GM21619 (cell line): ENCODE results near the gene NTSR1.

Experiments
- ATAC-seq: cut with Tn5 transposase; IDR thresholded peaks from one replicate; pipeline ENCODE4 v1.9.1; 2021; ENCODE audit not compliant: unreplicated experiment

The NTSR1 gene

DNA sequence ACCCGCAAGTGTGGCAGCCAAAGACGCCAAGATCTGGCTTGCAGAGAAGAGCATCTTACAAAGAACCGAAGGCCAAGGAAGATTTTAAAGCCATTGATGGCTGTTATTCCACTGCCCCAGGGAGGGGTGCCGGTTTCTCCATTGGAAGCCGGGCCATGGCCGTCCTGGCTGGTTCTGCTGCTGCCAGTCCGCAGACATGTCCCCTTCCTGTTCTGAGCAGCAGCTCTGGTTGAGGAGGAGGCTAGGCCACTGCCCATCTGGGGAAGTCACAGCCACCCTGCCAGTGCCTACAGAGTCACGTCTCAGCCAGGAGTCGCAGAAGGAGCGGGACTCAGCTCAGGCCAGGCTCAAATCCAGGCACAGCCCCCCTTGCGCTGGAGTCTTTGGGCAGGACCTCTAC lies 45.0 kb downstream of the NTSR1 start:
- ATAC-seq: no peak

DNA sequence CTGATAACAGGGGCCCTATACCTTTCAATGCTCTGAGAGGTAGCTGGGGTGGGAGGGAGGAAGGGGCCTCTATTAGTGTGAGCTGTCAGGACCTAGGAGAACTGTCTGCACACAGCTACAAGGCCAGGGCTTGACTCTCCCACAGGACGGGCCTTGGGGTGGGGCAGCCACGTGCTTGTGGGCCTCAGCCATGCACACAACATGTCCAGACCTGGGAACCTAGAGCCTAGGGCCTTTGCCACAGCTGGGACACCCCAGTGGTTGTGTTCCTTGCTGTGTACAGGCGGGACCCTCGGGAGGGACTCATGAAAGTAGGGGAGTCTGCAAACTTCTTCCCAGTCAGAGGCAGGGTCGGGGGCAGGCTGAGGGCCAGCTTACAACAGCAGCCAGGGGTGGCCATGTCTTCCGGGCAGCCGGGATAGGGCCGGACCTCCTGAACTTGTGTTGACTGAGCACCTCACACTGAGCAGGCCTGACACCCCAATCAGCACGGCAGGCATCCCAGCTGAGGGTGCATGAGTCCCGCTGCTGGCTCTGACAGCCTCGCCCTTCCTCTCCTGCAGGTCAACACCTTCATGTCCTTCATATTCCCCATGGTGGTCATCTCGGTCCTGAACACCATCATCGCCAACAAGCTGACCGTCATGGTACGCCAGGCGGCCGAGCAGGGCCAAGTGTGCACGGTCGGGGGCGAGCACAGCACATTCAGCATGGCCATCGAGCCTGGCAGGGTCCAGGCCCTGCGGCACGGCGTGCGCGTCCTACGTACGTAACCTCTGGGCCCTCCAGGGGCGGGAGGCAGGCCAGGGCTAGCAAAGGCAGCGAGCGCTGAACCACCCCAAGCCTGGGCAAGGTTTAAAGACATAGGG lies 45.7 kb downstream of the NTSR1 start:
- ATAC-seq: no peak

DNA sequence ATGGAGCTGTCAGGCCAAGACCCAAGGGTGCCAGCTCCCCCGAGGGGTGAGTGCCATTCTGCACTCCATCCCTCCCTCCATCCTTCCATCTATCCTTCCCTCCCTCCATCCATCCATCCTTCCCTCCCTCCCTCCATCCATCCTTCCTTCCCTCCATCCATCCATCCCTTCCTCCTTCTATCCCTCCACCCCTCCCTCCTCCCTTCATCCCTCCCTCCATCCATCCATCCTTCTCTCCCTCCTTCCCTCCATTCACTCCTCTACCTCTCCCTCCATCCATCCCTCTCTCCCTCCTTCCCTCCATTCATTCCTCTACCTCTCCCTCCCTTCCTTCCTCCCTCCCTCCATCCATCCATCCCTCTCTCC lies 46.3 kb downstream of the NTSR1 start:
- ATAC-seq: no peak

DNA sequence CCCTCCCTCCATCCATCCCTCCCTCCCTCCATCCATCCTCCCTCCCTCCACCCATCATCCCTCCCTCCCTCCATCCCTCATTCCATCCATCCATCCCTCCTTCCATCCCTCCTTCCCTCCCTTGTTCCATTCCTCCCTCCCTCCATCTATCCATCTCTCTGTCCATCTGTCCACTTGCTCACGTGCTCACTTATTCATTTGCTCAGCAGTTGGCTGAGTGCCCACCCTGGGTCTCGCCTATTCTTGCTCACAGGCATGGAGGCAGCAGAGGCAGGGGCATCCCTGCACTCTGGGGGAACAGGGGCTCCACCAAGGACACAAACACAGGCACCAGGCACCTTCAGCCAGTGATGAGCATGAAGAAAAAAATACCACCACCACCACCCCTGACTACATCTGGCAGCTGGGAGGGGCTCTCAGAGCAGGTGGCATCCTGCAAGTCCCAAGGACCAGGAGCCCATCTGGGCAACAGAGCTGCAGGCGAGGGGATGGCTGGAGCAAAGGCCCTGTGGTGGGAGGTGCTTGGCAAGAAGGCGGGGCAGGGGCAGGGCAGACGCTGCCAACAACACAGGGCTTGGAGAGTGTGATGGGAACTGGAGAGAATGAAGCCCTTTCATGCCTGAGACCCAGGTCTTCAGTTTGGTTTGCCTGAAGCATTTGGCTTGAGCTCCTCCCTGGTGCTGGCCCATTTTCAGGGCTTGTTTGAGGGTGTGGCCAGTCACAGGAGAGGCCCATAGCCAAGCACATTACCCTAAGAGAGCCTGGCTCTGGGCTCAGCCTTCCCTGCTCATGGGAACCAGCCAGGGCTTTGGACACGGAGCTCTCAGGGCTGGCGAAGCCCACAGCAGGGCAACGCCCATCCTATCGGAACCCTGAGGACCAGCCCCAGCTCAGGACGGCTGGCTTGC lies 47.4 kb downstream of the NTSR1 start:
- ATAC-seq: no peak

DNA sequence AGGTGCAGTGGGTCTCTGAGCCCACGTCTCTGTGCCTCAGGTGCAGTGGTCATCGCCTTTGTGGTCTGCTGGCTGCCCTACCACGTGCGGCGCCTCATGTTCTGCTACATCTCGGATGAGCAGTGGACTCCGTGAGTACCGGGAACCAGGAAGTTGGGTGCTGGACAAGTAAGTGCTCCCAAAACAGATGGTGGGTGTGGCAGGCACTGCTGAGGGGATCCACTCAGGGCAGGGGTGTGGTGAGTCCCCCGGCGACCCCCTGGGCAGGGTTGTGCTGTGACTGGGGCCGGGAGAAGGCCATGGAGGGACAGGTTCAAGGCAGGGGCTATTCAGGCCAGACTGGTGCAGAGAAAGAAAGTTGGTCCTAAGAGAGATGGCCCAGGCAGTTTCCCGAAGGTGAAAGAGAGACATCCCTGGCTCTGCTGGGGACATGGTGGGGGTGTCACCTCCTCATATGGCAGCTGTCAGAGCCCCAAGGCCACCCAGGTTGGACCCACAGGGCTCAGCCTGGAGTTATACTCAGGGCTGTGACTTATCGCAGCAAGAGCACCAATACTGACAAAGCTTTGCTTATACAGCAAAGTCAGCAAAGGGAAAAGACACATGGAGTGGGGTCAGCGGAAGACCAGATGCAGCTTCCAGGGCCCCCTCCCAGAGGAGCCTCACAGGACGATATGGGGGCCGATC lies 49.7 kb downstream of the NTSR1 start:
- no peak for ATAC-seq

DNA sequence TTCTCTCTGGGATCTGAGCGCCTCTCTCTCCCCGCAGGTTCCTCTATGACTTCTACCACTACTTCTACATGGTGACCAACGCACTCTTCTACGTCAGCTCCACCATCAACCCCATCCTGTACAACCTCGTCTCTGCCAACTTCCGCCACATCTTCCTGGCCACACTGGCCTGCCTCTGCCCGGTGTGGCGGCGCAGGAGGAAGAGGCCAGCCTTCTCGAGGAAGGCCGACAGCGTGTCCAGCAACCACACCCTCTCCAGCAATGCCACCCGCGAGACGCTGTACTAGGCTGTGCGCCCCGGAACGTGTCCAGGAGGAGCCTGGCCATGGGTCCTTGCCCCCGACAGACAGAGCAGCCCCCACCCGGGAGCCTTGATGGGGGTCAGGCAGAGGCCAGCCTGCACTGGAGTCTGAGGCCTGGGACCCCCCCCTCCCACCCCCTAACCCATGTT lies 51.4 kb downstream of the NTSR1 start:
- no peak for ATAC-seq

DNA sequence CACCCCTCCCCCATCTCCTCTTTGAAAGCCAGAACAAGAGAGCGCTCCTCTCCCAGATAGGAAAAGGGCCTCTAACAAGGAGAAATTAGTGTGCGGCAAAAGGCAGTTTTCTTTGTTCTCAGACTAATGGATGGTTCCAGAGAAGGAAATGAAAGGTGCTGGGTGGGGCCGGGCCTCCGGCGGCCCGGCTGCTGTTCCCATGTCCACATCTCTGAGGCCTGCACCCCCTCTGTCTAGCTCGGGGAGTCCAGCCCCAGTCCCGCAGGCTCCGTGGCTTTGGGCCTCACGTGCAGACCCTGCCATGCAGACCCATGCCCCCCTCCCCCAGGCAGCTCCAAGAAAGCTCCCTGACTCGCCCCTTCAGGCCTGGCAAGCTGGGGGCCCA lies 51.8 kb downstream of the NTSR1 start:
- no peak for ATAC-seq

DNA sequence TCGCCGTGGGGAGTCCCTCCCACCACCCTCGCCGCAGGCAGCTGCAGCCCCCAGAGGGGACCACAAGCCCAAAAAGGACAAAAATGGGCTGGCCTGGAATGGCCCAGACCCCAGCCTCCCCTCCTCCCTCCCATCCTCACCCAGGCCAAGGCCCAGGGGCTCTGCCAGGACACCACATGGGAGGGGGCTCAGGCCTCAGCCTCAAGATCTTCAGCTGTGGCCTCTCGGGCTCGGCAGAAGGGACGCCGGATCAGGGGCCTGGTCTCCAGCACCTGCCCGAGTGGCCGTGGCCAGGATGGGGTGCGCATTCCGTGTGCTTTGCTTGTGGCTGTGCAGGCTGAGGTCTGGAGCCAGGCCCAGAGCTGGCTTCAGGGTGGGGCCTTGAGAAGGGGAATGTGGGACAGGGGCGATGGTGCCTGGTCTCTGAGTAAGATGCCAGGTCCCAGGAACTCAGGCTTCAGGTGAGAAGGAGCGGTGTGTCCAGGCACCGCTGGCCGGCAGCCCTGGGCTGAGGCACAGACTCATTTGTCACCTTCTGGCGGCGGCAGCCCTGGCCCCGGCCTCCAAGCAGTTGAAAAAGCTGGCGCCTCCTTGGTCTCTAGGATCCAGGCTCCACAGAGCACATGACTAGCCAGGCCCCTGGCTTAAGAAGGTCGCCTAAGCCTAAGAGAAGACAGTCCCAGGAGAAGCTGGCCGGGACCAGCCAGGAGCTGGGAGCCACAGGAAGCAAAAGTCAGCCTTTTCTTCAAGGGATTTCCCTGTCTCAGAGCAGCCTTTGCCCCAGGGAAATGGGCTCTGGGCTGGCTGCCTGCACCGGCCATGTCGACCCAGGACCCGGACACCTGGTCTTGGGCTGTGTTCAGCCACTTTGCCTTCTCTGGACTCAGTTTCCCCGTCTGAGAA lies 52.5 kb downstream of the NTSR1 start:
- no peak for ATAC-seq

DNA sequence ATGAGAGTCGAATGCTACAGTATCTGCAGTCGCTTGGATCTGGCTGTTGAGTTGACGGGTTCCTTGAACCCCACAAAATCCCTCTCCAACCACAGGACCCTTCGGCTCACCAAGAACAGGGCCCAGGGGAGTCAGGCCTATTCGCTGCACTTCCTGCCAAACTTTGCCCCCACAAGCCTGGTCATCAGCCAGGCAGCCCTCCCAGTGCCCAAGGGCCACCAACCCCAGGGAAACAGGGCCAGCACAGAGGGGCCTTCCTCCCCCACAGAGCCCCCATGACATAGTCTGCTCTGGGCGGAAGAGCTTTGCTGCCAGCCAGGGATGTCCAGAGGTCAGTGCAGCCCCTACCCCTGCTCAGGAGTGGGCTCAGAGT lies 53.1 kb downstream of the NTSR1 start:
- no peak for ATAC-seq

DNA sequence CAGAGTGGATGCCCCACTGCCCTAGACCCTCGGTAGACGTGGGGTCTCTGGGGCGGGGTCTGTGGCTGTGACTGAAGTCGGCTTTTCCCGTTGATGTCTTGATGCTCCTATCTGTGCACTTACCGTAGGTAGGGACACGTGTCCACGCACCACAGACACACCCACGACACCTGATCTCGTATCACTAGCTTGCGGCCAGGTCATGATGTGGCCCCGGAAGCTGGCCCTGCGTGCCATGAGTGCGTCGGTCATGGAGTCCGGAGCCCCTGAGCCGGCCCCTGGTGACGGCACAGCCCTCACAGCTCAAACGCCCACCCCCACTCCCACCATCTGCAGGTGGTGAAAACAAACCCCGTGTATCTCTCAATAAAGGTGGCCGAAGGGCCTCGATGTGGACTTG lies 53.7 kb downstream of the NTSR1 start:
- no peak for ATAC-seq

DNA sequence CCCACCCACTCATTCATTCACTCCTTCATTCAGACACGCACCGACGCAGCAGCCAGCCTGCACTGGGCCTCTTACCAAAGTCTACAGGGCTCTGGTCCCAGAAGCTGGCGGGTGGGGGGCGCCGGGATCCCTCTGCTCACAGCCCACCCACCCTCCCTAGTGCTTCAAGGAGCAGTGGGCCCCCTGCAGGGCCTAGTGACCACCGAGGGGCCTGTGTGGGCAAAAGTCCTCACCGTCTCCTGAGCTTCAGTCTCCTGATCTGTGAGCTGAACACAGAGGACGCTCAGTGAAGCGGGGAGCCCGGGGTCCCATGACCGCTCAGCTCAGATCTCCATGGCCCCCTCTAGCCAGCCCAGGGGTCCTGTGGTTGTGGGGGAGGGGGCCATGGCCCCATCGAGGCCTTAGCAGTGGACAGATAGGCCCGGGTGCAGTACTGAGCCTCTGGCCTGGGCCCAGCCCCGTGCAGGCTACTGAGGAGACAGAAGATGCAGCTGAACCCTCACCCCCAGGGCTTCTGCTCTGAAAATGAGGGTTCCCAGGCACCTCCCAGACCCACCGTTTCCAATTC lies 54.2 kb downstream of the NTSR1 start:
- ATAC-seq: no peak

DNA sequence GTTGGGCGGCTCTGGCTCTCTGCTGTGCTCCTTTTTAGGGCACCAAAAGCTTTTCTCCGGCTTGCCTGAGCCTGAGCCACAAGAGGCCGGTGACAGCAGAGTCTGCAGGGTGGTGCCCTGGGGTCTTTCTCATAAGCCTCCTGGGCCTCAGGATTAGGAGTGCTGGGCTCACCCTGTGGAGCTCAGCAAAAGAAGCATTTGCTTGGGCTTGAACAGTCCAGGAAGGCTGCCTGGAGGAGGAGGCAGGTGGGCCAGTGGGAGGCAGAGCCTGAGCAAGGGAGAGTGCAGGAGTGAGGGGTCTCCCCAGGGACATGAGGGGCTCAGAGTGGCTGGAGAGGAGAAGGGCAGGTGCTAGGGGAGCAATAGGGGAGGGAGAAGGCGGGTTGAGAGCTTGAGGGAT lies 54.8 kb downstream of the NTSR1 start:
- no peak for ATAC-seq

DNA sequence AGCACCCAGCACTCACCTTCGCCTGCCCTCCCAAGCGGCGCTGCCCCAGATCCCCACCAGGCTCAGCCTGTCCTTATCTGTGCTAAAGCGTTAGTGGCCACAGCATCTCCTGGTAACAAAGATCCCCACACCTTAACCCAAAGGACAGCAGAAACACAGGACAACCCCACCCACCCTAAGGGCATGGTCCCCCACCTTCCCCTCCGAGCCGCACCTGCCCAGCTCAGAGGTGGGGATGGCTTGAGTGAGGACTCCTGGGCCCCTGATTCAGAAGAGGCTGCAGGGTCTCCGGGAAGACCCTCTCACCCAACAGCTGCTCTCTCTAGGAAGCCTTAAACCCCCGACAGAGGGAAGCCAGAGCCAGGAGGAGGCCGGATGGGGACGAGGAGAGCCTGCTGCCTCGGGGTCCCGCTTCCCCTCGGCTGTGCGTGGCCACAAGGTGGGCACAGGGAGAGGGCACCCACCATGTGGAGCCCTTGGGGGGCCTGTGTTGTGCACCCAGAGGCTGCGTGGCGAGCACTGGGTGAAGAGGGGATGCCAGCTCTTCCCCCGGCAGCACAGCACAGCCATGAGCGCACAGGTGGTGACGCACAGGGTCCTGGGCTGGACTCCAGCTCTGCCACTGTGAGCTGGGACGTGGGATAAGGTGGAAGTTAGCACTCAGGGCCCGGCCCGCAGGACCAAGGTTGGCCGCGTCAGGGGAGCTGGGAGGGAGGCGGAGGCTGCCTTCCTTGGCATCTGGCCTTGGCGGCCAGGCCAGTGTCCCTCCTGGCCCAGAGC lies 55.7 kb downstream of the NTSR1 start:
- no peak for ATAC-seq

DNA sequence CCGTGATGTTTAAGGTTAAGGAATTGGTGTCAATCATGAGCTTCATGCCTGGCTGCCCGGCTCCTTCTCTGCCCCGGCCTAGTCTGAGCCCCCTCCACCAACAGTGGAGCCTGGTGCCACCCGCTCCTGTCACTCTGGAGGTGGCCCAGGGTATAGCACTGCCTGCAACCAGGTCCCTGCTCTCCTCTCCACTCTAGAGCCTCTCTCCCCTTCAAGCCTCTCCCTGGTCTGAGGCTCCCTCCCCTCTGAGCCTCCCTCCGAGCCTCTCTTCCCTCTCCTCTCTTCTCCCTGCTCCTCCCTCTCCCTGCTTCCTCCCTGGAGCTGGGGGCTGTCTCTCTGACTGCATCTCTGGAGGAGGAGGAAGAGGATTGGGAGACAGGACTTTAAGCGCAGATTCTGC lies 56.4 kb downstream of the NTSR1 start:
- ATAC-seq: no peak

DNA sequence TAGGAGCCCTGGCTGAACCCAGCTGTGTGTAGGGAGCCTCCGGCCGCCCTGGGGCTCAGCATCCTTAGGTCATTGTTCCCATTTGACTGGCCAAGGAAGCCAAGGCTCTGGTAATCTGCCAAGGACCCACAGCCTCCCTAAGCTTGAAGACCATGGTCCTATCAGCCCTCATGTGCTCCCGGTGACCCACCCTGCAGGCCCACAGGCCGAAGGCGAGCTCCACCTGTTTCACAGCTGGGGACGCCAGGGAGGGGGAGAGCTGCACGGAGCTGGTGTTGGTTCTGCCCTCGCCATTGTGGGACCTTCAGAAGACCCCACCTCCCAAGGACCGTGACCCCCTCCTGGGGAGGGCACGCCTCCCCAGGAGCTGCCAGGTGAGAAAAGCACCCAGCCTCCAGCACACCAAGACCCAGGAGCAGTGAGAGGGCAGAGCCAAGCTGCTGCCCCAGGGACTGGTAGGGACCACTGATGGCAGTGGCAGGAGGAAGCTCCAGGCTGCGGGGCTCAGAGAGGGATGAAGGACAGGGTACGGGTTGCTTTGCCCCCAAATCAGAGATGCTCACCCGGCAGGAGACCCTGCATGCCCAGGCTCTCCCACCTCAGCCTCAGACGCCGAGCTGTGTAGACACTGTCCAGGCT lies 56.9 kb downstream of the NTSR1 start:
- ATAC-seq: no peak

DNA sequence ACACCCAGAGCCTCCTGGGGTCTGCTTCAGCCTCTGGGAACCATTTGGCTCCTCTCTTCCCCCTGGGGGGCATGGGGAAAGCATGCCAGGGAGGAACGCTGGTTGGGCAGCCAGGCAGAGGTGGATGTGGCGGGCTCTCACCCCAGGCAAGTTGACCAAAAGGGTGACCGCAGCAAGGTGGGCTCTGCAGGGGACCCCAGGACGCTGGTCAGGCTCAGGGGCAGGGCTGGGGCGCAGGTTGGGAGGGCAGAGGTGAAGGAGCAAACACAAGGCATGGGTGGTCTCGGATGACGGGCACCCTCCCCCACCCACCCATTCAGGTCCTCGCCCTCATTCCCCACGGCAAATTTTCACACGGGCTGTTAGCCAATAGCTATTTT lies 57.4 kb downstream of the NTSR1 start:
- no peak for ATAC-seq

DNA sequence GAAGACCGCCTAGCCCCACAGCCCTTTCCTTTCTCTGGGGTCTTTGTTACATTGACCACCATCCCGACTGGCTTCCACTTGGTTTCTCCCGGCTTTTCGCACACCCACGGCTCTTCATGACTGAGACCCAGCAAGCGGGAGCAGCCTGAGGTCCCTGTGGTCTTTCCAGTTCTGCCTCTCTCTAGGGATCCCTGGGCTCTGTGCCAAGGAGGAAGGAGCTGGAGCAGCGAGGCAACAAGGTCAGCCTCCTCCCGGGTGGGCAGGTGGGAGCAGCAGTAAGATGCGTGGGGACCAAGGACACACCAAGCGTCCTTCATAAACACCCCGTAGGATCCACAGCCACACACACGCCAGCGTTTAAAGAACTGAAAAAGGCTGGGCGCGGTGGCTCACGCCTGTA lies 58.1 kb downstream of the NTSR1 start:
- ATAC-seq: no peak

DNA sequence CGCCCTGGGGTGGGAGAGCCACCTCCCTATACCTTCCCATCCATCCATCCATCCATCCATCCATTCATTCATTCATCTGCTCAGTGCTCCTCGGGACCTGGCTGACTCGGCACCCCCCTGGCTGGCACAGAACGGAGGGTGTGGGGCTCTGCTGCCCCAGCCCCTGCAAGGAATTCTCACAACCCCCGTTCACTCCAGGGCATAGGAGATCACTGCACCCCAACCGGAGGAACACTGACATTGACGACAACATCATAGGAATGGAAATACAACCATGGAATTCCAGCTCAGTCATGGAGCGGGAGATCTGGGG lies 59.6 kb downstream of the NTSR1 start:
- no peak for ATAC-seq

DNA sequence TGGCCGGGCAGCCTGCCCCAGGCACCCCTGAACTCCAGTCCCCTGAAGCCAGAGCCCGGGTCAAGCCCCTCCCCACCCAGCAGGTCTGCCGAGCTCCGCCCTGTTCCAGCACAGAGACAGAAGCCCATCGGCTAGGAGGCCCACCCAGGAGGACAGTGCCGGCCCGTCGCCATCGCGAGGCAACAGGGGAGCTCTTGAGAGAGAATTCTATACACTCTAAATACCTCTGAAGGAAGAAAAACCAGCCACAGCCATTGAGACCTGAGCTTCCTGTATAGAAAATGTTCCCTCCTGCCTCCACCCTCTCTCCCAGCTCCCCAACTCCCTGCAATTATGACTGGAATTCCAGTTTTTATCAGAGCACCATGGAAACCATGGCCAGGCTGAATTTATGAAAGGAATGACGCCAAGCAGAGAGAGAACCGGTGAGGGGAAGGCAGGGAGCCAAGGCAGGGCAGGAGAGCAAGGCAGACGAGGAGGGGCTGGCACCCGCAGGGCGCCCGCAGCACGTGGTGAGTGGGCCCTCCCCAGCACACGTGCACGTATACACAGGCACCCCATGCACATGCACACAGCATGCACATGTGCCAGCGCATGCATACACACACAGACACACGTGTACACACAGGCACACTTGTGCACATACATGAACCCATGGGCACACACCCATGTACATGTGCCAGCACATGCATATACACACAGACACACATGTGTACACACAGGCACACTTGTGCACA lies 60.1 kb downstream of the NTSR1 start:
- ATAC-seq: no peak
